IPS DF 6.9 (cell line): ENCODE results near the gene KRT84.

Source experiments
- DNase-seq: peaks from one replicate; pipeline ENCODE4 v3.0.0-alpha.2; 2013; ENCODE audit warnings: low read depth, low spot score
- H3K27ac ChIP-seq: one replicate; pipeline ENCODE4 v1.5.1; 2013; ENCODE audit warnings: low read length, control low read depth
- H3K27me3 ChIP-seq: 2 replicates; pipeline ENCODE4 v1.6.1; 2013; ENCODE audit warnings: mild to moderate bottlenecking, low read length; ENCODE audit not compliant: control insufficient read depth, insufficient read depth
- H3K36me3 ChIP-seq: 2 replicates; pipeline ENCODE4 v1.6.1; 2013; ENCODE audit warnings: low read length; ENCODE audit not compliant: control insufficient read depth, insufficient read depth
- H3K4me1 ChIP-seq: 2 replicates; pipeline ENCODE4 v1.6.1; 2013; ENCODE audit warnings: low read length; ENCODE audit not compliant: control insufficient read depth, insufficient read depth
- H3K4me3 ChIP-seq: 2 replicates; pipeline ENCODE4 v1.5.1; 2013; ENCODE audit warnings: mild to moderate bottlenecking, low read length
- H3K9me3 ChIP-seq: 2 replicates; pipeline ENCODE4 v1.6.1; 2013; ENCODE audit warnings: low read length, inconsistent platforms; ENCODE audit not compliant: control insufficient read depth, insufficient read depth
- WGBS: extraction: QIAGEN DNeasy Blood & Tissue Kit; methylation state at CpG from one replicate; pipeline ENCODE4 v1.1.7; 2013; ENCODE audit warnings: mixed read lengths, missing lambda C conversion rate; ENCODE audit not compliant: insufficient read length, insufficient coverage; 5-methylcytosine and 5-hydroxymethylcytosine counted together

The KRT84 gene

GRCh38 chr12:52385226-52385702, at the start of gene KRT84:
Gene KRT84 (minus strand): TSS chr12:52385652. CDS start chr12:52385585, 67 bp downstream.
- Histone ChIP-seq H3K27me3 (no peaks in the 10 kb centered on the region), H3K9me3 (no peaks in the 10 kb centered on the region), H3K27ac (no peak within 1 kb of the TSS), H3K4me1 (no peaks in the 10 kb centered on the region), H3K36me3 (no peaks in the 10 kb centered on the region), H3K4me3 (no peak within 1 kb of the TSS)
- DNase-seq = no peak
- no CpG with 5 or more reads among the region's 11 CpGs for WGBS

DNA sequence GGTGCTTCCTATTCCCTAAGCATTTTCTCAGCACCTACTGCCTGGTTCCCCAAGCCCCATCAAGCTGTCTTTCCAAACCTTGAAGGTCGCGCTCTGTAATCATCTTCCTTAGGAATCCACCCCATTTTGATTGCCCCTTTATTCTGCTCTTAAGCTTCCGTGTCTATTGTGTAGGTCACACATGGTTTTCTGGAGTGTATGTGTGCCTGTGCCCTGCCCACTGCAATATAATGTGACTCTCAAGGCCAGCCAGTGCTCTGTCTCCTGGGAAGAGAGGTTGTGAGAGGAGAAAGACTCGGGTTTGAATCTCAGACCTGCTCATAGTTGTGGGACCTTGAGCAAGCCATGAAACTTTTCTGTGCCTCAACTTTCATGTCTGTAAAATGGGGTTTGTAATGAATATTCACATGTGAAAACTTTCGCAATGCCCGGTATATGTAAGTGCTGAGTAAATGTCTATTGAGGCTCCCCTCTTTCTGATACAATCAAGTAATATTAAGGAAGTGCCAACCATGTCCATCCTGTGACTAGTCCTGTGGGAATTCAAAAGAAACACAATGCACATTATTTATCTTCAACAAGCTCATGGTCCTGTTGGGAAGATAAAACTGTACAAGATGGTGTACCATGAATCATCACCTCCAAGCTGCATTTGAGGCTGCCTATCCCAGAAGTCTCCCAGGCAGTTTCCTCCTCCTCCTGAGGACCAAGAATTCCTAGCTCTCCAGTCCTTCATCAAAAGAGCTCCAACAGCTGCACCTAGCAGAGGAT, 49.5 kb upstream of the KRT84 start:
- no CpG with 5 or more reads among the region's 6 CpGs for WGBS
- no peaks in the 10 kb centered on the region for H3K9me3 ChIP-seq
- H3K27me3 ChIP-seq = no peaks in the 10 kb centered on the region
- 0 out of 2 replicates have a peak, but pooled peaks cover 1% of the 10 kb centered on the region for H3K4me1 ChIP-seq
- no peak overlapping the region for H3K27ac ChIP-seq
- H3K36me3 ChIP-seq = no peaks in the 10 kb centered on the region
- DNase-seq = no peak
- H3K4me3 ChIP-seq = no peak overlapping the region

DNA sequence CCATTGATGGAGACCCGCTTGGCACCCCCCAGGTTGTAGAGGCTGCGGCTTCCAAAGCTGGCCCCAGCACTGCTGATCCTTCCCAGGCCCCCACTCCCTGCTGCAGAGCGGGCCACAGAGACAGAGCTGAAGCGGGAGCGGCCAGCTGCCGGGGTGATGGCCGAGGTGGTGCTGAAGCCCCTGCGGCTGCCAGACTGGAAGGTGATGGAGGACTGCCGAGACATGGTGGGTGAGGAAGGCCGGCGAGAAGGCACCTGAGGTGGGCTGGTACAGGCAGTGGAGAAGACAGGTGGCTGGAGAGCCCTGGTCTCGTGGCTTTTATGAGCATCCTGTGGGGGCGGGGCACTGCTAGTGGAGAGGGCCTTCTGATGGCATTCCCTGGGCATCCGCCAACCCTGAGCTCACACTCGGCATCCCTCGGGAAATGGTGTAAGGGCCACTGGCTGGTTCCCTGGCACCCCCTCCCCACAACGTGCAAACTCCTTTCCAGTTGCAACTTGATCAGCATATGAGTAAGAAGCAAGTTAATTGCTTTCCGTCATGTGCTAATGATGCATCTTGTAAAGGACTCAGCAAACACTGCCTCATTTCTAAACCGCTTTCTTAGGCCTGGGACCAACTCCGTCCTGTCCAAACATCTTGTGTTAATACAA, 48.8 kb upstream of the KRT84 start, which contains the start of gene KRT75:
Gene KRT75 (minus strand): TSS at position 291 of the 653 bp plus-strand sequence. CDS start 67 bp downstream, at position 224.
- H3K4me1 ChIP-seq = 0 out of 2 replicates have a peak, but pooled peaks cover 1% of the 10 kb centered on the region
- no peak for DNase-seq
- H3K36me3 ChIP-seq = no peaks in the 10 kb centered on the region
- H3K27ac ChIP-seq = no peak within 1 kb of the TSS
- no peaks in the 10 kb centered on the region for H3K27me3 ChIP-seq
- no peak within 1 kb of the TSS for H3K4me3 ChIP-seq
- H3K9me3 ChIP-seq = no peaks in the 10 kb centered on the region
- no CpG with 5 or more reads among the region's 20 CpGs for whole genome bisulfite sequencing

DNA sequence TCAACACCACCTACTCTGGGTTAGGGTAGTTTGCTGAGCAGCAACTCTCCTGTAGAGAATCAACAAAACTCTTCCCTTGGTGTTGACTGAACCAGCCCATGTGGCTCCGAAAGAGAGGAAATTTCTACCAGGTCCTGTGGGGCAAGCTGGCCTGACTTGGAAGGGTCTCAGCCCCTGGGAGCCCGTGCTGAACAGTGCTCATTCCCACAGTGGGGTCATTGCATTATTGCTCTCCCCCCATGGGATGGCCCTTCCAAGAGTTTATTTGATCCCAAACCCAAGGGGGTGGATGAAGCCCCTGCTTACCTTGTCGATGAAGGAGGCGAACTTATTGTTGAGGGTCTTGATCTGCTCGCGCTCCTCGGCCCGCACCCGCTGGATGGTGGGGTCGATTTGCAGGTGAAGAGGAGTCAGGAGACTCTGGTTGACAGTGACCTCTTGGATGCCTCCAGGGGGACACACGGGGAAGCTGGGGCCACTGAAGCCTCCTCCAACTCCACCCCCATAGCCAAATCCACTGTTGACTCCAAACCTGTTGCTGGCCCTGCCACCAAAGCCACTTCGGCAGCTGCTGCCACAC, 48.1 kb upstream of the KRT84 start:
- H3K4me1 ChIP-seq = 0 out of 2 replicates have a peak, but pooled peaks cover 1% of the 10 kb centered on the region
- H3K27ac ChIP-seq = no peak overlapping the region
- H3K4me3 ChIP-seq = no peak overlapping the region
- no peaks in the 10 kb centered on the region for H3K9me3 ChIP-seq
- no peaks in the 10 kb centered on the region for H3K36me3 ChIP-seq
- no CpG with 5 or more reads among the region's 12 CpGs for WGBS
- H3K27me3 ChIP-seq = no peaks in the 10 kb centered on the region
- no peak for DNase-seq

DNA sequence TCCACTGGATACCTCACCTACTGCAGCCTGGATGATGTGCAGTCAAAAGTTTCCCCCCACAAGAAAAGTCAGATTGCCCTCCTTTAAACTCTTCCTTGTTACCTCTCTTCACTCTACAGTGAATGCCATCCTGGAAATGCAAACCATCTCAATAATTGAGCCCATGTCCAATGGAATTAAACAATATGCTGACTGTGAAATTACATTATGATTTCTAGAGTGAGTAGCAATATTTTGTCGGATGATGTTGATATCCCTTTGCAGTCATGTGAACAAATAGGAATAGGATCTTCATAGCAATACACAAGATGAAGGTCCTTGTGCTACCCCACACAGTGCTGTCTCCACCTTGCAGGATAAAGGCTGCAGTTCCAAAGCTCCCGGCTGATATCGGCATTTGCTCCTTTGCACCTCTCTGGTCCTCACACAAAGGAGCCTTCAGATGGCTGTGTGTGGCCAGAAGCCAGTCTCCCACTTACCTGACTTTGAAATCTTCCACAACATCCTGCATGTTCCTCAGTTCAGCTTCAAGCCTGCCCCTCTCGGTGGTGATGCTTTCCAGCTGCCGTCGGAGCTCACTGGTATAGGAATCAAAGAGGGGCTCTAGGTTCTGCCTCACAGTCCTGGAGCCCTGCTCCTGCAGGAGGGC, 47.2 kb upstream of the KRT84 start:
- Histone ChIP-seq H3K4me3 (no peak overlapping the region), H3K36me3 (no peaks in the 10 kb centered on the region), H3K4me1 (0 out of 2 replicates have a peak, but pooled peaks cover 1% of the 10 kb centered on the region), H3K9me3 (no peaks in the 10 kb centered on the region), H3K27ac (no peak overlapping the region), H3K27me3 (no peaks in the 10 kb centered on the region)
- DNase-seq = no peak
- WGBS = no CpG with 5 or more reads among the region's 6 CpGs

GRCh38 chr12:52428121-52428520, 42.7 kb upstream of the KRT84 start:
- no peak overlapping the region for H3K27ac ChIP-seq
- WGBS = no CpG with 5 or more reads among the region's 10 CpGs
- H3K36me3 ChIP-seq = no peaks in the 10 kb centered on the region
- no peak for DNase-seq
- no peaks in the 10 kb centered on the region for H3K27me3 ChIP-seq
- no peaks in the 10 kb centered on the region for H3K4me1 ChIP-seq
- no peaks in the 10 kb centered on the region for H3K9me3 ChIP-seq
- no peak overlapping the region for H3K4me3 ChIP-seq

DNA sequence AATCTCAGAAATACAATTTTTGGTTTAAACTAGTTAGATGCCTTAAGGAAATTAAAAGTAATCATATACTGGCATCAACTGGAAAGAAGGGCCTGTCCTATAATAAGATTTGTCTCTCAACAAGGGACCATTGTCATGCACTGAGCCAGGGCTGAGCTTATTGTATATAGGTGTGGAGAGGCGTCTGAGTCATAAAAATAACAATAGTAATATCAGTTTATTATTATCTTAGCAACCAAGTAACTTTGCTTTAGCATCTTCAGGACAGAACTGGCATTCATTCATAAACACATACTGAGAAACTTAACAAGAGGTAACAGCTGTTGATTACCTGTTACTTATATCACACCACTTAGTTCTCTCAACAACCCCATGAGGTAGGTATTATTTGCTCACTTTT, 41.6 kb upstream of the KRT84 start:
- Histone ChIP-seq H3K9me3 (no peaks in the 10 kb centered on the region), H3K27me3 (no peaks in the 10 kb centered on the region), H3K4me3 (no peak overlapping the region), H3K36me3 (no peaks in the 10 kb centered on the region), H3K27ac (no peak overlapping the region), H3K4me1 (no peaks in the 10 kb centered on the region)
- WGBS = no CpG with 5 or more reads among the region's 1 CpG
- no peak for DNase-seq

DNA sequence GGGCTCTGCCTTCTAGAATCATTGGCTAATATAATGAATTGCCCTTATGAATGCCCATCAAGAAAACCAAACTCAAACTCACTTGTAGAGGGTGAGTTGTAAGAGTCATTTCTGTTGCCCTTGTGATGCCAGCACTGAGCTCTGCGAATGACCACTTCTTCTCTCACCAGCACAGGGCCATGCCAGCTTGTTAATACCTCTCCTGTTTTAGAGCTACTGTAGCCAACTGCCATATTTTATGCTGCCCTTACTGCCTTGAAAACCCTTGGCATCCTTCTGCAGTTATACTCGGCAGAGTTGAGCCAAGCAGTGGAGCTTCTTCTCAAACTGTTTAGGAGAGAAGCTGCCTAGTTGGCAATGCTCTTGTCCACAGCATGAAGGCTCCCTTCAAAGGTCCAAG, 40.6 kb upstream of the KRT84 start:
- no peaks in the 10 kb centered on the region for H3K36me3 ChIP-seq
- no peak for DNase-seq
- no peaks in the 10 kb centered on the region for H3K27me3 ChIP-seq
- WGBS = no CpG with 5 or more reads among the region's 2 CpGs
- no peak overlapping the region for H3K4me3 ChIP-seq
- no peak overlapping the region for H3K27ac ChIP-seq
- no peaks in the 10 kb centered on the region for H3K9me3 ChIP-seq
- H3K4me1 ChIP-seq = no peaks in the 10 kb centered on the region

DNA sequence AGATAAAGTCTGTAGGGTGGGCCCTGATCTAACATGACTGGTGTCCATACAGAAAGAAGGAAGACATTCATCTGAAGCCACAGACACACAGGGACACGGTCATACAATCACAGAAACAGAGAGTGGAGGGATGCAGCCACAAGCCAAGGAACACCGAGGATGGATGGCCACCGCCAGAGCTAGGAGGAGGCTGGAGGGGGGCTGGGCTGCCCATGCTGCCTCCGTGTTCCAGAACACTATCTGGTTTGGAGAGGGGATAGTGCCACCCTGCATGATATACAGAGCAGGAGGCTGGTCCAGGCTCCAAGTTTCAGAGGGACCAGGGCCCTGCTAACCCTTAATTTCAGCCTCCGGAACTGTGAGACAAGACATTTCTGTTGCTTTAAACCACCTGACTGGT, 40.0 kb upstream of the KRT84 start:
- no CpG with 5 or more reads among the region's 5 CpGs for WGBS
- Histone ChIP-seq H3K4me1 (no peaks in the 10 kb centered on the region), H3K4me3 (no peak overlapping the region), H3K27ac (no peak overlapping the region), H3K9me3 (no peaks in the 10 kb centered on the region), H3K36me3 (no peaks in the 10 kb centered on the region), H3K27me3 (no peaks in the 10 kb centered on the region)
- no peak for DNase-seq
